ENCODE results near the gene MYL10. TPM values are rescaled to one million over a fixed set of nuclear protein-coding genes. Genes with fewer than 3 reads are reported as not detected.

MYL10 gene
- polyA plus RNA-seq, 2 of the 4 experiments (the other 2 are of a cell fraction): not detected

DNA sequence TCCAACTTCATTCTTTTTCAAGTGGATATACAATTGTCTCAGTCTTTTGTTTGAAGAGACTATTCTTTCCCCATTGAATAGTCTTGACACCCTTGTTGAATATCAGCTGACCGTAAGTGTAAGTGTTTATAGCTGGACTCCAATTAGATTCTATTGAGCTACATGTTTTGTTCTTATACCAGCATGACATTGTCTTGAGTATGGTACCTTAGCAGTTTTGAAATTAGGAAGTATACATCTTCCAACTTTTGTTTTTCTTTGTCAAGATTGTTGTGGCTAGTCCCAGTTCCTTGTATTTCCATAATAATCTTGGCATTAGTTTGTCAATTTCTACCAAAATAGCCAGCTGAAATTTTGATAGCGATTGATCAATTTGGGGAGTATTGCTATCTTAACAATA lies 56.9 kb downstream of the MYL10 start:
- WGBS (ENCODE audit: missing lambda C conversion rate): 65% methylated on average over 2 of the region's 2 CpGs
- TF ChIP-seq USF2 (IDR thresholded peaks at IDR 0.05) (no peak), HES2 (IDR thresholded peaks at IDR 0.05) (no peak), PBX3 (IDR thresholded peaks at IDR 0.05) (no peak), HOXB13 (CRISPR knock-in tag; IDR thresholded peaks at IDR 0.05; ENCODE audit: low read depth) (no peak), RARB (CRISPR knock-in tag; IDR thresholded peaks at IDR 0.05) (no peak), NPAS2 (CRISPR knock-in tag; IDR thresholded peaks at IDR 0.05; ENCODE audit: borderline replicate concordance) (no peak), JUN (IDR thresholded peaks at IDR 0.05) (no peak)
- H3K9me3 ChIP-seq: peaks cover 25% of the 10 kb centered on the region

GRCh38 chr7:101567230-101567629 lies 61.9 kb downstream of the MYL10 start:
- no peaks in the 10 kb centered on the region for H3K4me1 ChIP-seq
- H3K9me3 ChIP-seq: peaks cover 9% of the 10 kb centered on the region; the same call in 2 of the 3 replicates
- CTCF ChIA-PET: interaction anchor here (1.7 to 2.1 kb wide), 3 partner anchors 8 to 24 kb away, joined by 4 to 11 read pairs (median 6); no protein-coding TSS in a partner anchor
- POLR2A ChIA-PET: no interaction called here
- H3K27ac ChIP-seq: no peak overlapping the region
- DNase-seq (ENCODE audit: low read depth in 1 of 2, low spot score in 1 of 2) (no peak), FAIRE-seq (no peak), ATAC-seq (no peak)
- TF ChIP-seq, protein P1, sequence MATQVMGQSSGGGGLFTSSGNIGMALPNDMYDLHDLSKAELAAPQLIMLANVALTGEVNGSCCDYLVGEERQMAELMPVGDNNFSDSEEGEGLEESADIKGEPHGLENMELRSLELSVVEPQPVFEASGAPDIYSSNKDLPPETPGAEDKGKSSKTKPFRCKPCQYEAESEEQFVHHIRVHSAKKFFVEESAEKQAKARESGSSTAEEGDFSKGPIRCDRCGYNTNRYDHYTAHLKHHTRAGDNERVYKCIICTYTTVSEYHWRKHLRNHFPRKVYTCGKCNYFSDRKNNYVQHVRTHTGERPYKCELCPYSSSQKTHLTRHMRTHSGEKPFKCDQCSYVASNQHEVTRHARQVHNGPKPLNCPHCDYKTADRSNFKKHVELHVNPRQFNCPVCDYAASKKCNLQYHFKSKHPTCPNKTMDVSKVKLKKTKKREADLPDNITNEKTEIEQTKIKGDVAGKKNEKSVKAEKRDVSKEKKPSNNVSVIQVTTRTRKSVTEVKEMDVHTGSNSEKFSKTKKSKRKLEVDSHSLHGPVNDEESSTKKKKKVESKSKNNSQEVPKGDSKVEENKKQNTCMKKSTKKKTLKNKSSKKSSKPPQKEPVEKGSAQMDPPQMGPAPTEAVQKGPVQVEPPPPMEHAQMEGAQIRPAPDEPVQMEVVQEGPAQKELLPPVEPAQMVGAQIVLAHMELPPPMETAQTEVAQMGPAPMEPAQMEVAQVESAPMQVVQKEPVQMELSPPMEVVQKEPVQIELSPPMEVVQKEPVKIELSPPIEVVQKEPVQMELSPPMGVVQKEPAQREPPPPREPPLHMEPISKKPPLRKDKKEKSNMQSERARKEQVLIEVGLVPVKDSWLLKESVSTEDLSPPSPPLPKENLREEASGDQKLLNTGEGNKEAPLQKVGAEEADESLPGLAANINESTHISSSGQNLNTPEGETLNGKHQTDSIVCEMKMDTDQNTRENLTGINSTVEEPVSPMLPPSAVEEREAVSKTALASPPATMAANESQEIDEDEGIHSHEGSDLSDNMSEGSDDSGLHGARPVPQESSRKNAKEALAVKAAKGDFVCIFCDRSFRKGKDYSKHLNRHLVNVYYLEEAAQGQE (IDR thresholded peaks at IDR 0.05): no peak
- TF ChIP-seq CHD4 (IDR thresholded peaks at IDR 0.05; ENCODE audit: borderline replicate concordance) (no peak), SREBF2 (IDR thresholded peaks at IDR 0.05) (no peak), ZSCAN20 (CRISPR knock-in tag; IDR thresholded peaks at IDR 0.05) (no peak), NR3C1 (IDR thresholded peaks at IDR 0.05) (no peak), KDM5A (IDR thresholded peaks at IDR 0.05) (no peak), MYC (IDR thresholded peaks at IDR 0.05; ENCODE audit: borderline replicate concordance, low read length) (no peak), MAZ (IDR thresholded peaks at IDR 0.05; ENCODE audit: borderline replicate concordance, low read depth, low read length) (no peak), POLR2A (IDR thresholded peaks at IDR 0.05; ENCODE audit: low read length) (no peak), NPAS2 (CRISPR knock-in tag; IDR thresholded peaks at IDR 0.05; ENCODE audit: borderline replicate concordance) (no peak), HDAC2 (IDR thresholded peaks at IDR 0.05) (no peak), HES2 (IDR thresholded peaks at IDR 0.05) (no peak), CBX8 (IDR thresholded peaks at IDR 0.05) (no peak)
- 88% methylated on average over 7 of the region's 7 CpGs for WGBS (ENCODE audit: missing lambda C conversion rate)
- no peak overlapping the region for H3K4me2 ChIP-seq
- H3K4me3 ChIP-seq: no peak overlapping the region

More for the DNA sequence above, 56.9 kb downstream of the MYL10 start:
- Histone ChIP-seq H3K27ac (no peak overlapping the region), H3K4me2 (no peak overlapping the region), H3K4me1 (no peaks in the 10 kb centered on the region), H3K4me3 (no peak overlapping the region)
- FAIRE-seq (no peak), ATAC-seq (no peak), DNase-seq (ENCODE audit: low read depth in 1 of 2, low spot score in 1 of 2) (no peak)
- ChIA-PET CTCF (interaction anchor here (1.1 to 1.7 kb wide), 3 partner anchors 12 to 31 kb away, joined by 4 to 7 read pairs (median 7); no protein-coding TSS in a partner anchor), POLR2A (no interaction called here)

Measured in A549 (cell line).